Mammary epithelial cell (primary cell): ENCODE data around the gene ITGB1BP1.

Experiments used
- EZH2 ChIP-seq: IDR thresholded peaks from 2 replicates; pipeline ENCODE4 v1.6.1; 2012; ENCODE audit warnings: low read length, inconsistent platforms, borderline replicate concordance
- TF ChIP-seq, protein P1 (sequence below), 2 donors: IDR thresholded peaks in 1 of 2; conservative IDR thresholded peaks in 1 of 2; 2 replicates each; pipeline ENCODE4 v1.5.1; 2011 to 2012; ENCODE audit warnings: inconsistent platforms in 2 of 2, low read length in 2 of 2, mild to moderate bottlenecking in 2 of 2, control low read depth in 1 of 2, low read depth in 1 of 2; ENCODE audit not compliant: insufficient read depth in 1 of 2; ENCODE audit errors: extremely low read depth in 1 of 2

DNA sequence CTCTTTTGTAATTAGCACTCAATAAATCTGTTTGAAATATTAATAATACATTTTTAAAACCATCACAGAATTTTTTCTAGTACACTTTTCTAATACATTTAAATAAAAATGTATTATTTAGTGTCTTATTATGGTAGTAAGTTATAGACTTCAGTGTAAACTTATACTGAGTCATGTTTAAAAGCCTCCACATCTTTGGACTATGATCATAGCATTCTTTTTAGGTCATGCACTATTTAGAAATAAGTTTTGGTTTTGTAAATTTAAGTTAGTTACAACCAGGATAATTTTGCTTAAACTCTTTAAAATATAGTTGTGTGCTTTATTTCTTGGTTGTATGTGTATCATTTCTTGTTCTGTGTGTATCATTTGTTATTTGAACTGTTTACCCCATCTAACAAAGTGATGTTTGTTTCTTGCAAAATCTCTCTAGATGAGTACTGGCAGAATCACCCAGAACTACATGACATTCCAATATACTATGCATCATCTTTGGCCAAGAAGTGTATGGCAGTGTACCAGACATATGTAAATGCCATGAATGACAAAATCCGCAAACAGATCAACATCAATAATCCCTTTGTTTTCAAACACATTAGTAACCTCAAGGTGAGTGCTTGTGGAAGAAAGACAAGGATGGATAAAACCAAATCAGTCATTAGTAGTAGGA is 16.9 kb upstream of the ITGB1BP1 start:
- TF ChIP-seq, protein P1, sequence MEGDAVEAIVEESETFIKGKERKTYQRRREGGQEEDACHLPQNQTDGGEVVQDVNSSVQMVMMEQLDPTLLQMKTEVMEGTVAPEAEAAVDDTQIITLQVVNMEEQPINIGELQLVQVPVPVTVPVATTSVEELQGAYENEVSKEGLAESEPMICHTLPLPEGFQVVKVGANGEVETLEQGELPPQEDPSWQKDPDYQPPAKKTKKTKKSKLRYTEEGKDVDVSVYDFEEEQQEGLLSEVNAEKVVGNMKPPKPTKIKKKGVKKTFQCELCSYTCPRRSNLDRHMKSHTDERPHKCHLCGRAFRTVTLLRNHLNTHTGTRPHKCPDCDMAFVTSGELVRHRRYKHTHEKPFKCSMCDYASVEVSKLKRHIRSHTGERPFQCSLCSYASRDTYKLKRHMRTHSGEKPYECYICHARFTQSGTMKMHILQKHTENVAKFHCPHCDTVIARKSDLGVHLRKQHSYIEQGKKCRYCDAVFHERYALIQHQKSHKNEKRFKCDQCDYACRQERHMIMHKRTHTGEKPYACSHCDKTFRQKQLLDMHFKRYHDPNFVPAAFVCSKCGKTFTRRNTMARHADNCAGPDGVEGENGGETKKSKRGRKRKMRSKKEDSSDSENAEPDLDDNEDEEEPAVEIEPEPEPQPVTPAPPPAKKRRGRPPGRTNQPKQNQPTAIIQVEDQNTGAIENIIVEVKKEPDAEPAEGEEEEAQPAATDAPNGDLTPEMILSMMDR (conservative IDR thresholded peaks at IDR 0.05 in 1 of 2, IDR thresholded peaks at IDR 0.05 in 1 of 2; ENCODE audit: extremely low read depth in 1 of 2, insufficient read depth in 1 of 2, low read depth in 1 of 2, low read length in 2 of 2), result no peak
- no peak for TF ChIP-seq EZH2
